Caco-2 (cell line): ENCODE results near the gene RALGAPA2. TPM values are rescaled to one million over a fixed set of nuclear protein-coding genes. Genes with fewer than 3 reads are reported as not detected.

Source experiments
- BruUV-seq: library from RNA; stranded (reverse); fragments of 400-500 nt; replicated peaks from 2 replicates; lab custom pipeline; 2021; lab: Mats Ljungman, UMichigan
- CTCF ChIA-PET: fragments of 300-600 bp; sonication (Branson Sonifier 250); formaldehyde crosslinking; loops from one replicate; lab custom pipeline; 2022; ENCODE audit warnings: antibody characterized with exemption; lab: Charles Lee
- POLR2A ChIA-PET: fragments of 300-600 bp; sonication (Branson Sonifier 250); formaldehyde crosslinking; loops from one replicate; lab custom pipeline; 2022; ENCODE audit warnings: antibody characterized with exemption; lab: Charles Lee
- DNase-seq, 2 experiments: peaks; one replicate each; pipeline versions ENCODE4 v3.0.0 to v3.0.0-alpha.2; 2020 to 2022
- H3K27me3 ChIP-seq: replicated peaks from 2 replicates; pipeline ENCODE4 v1.6.0; 2011; ENCODE audit warnings: low read length; ENCODE audit not compliant: control insufficient read depth, insufficient read depth
- H3K36me3 ChIP-seq: 2 replicates; pipeline ENCODE4 v1.5.1; 2011; ENCODE audit warnings: low read length; ENCODE audit not compliant: control insufficient read depth, insufficient read depth
- H3K4me1 ChIP-seq: fragments of 250-450 bp; sonication (Bioruptor Pico); 2 replicates; pipeline ENCODE4 v1.5.1; 2020; ENCODE audit warnings: mild to moderate bottlenecking
- H3K4me3 ChIP-seq: 2 replicates; pipeline ENCODE4 v1.5.1; 2011; ENCODE audit warnings: low read depth, mild to moderate bottlenecking, control low read depth, low read length
- H3K9me3 ChIP-seq: fragments of 250-450 bp; sonication (Bioruptor Pico); 2 replicates; pipeline ENCODE4 v1.5.1; 2020; ENCODE audit warnings: mild to moderate bottlenecking, moderate library complexity
- H3K27ac Mint-ChIP-seq: one replicate; pipeline ENCODE4 v1.8.0; 2022; ENCODE audit warnings: mixed read lengths; ENCODE audit not compliant: unreplicated experiment
- H3K27me3 Mint-ChIP-seq: one replicate; pipeline ENCODE4 v1.8.0; 2022; ENCODE audit warnings: mixed read lengths; ENCODE audit not compliant: insufficient read depth, unreplicated experiment
- H3K36me3 Mint-ChIP-seq: one replicate; pipeline ENCODE4 v1.8.0; 2022; ENCODE audit warnings: mild to moderate bottlenecking, mixed read lengths; ENCODE audit not compliant: insufficient read depth, unreplicated experiment
- H3K4me1 Mint-ChIP-seq: one replicate; pipeline ENCODE4 v1.8.0; 2022; ENCODE audit warnings: low read depth, mixed read lengths; ENCODE audit not compliant: unreplicated experiment
- H3K4me3 Mint-ChIP-seq: one replicate; pipeline ENCODE4 v1.8.0; 2022; ENCODE audit warnings: mild to moderate bottlenecking, moderate library complexity, mixed read lengths; ENCODE audit not compliant: unreplicated experiment
- H3K9me3 Mint-ChIP-seq: one replicate; pipeline ENCODE4 v1.8.0; 2022; ENCODE audit warnings: mixed read lengths; ENCODE audit not compliant: unreplicated experiment
- CTCF ChIP-seq, 2 experiments: fragments of 200-600 bp in 1 of 2; IDR thresholded peaks; 1 replicate in 1 of 2; 2 replicates in 1 of 2; pipeline versions ENCODE4 v1.5.1 to v1.8.0; 2011 to 2022; ENCODE audit warnings: antibody characterized with exemption in 1 of 2, control low read depth in 1 of 2, inconsistent platforms in 1 of 2, low read depth in 1 of 2, low read length in 1 of 2, mild to moderate bottlenecking in 1 of 2, moderate library complexity in 1 of 2; ENCODE audit not compliant: insufficient read depth in 1 of 2, severe bottlenecking in 1 of 2, unreplicated experiment in 1 of 2
- intact Hi-C: fragments of 100-400 bp; cut with micrococcal nuclease; formaldehyde crosslinking; loops from one replicate; pipeline ENCODE4 v1.10.0; 2022; ENCODE audit not compliant: unreplicated experiment
- total RNA-seq: library from RNA; stranded (reverse); gene quantifications from 2 replicates; pipeline ENCODE4 v1.2.3, GENCODE V29; 2022

Gene RALGAPA2
- total RNA-seq, 1 experiment from 2014 or later, result 17.3 TPM

DNA sequence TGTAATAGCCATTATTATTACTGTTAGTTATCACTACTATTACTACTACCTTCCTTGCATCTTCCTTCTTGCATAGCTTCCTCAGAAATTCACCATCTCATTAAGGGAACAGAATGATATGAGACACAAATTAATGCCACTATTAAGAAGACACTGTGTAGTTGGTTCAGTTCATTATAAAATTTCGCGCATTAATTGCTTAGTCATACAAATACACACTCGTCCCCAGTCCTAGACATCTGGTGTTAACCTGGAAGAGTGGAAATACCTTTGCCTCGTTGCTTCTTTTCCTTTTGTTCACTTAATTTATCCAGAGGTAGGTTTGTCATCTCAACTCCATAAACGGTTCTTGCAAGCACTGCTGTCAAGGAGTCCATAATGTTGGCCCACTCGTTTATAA, 107.5 kb downstream of the RALGAPA2 start:
- no peaks in the 10 kb centered on the region for H3K36me3 ChIP-seq
- H3K27me3 ChIP-seq, result no peaks in the 10 kb centered on the region
- DNase-seq, result no peak
- POLR2A ChIA-PET, result no interaction called here
- no peaks in the 10 kb centered on the region for H3K9me3 ChIP-seq
- no peak overlapping the region for H3K27ac Mint-ChIP-seq
- CTCF ChIA-PET, result no interaction called here
- BruUV-seq, result no TSS peak
- H3K4me1 Mint-ChIP-seq, result no peaks in the 10 kb centered on the region
- no peak for TF ChIP-seq CTCF (IDR thresholded peaks at IDR 0.05; ENCODE audit: insufficient read depth in 1 of 2, low read depth in 1 of 2, low read length in 1 of 2, severe bottlenecking in 1 of 2, unreplicated experiment in 1 of 2)
- H3K9me3 Mint-ChIP-seq, result no peaks in the 10 kb centered on the region
- H3K4me3 Mint-ChIP-seq, result no peak overlapping the region
- H3K27me3 Mint-ChIP-seq, result no peaks in the 10 kb centered on the region
- intact Hi-C loops, result no loop called here
- no peak overlapping the region for H3K4me3 ChIP-seq
- no peaks in the 10 kb centered on the region for H3K36me3 Mint-ChIP-seq
- H3K4me1 ChIP-seq, result peaks cover 5% of the 10 kb centered on the region; the same call in 1 of the 2 replicates

GRCh38 chr20:20604357-20604756, 108.1 kb downstream of the RALGAPA2 start:
- Mint-ChIP-seq H3K9me3 (no peaks in the 10 kb centered on the region), H3K4me3 (no peak overlapping the region), H3K4me1 (no peaks in the 10 kb centered on the region), H3K27me3 (no peaks in the 10 kb centered on the region), H3K27ac (no peak overlapping the region), H3K36me3 (no peaks in the 10 kb centered on the region)
- H3K4me3 ChIP-seq, result no peak overlapping the region
- intact Hi-C loops, result no loop called here
- H3K4me1 ChIP-seq, result peaks cover 5% of the 10 kb centered on the region; the same call in 1 of the 2 replicates
- DNase-seq, result no peak
- ChIA-PET POLR2A (no interaction called here), CTCF (no interaction called here)
- H3K9me3 ChIP-seq, result no peaks in the 10 kb centered on the region
- H3K36me3 ChIP-seq, result no peaks in the 10 kb centered on the region
- no peak for TF ChIP-seq CTCF (IDR thresholded peaks at IDR 0.05; ENCODE audit: insufficient read depth in 1 of 2, low read depth in 1 of 2, low read length in 1 of 2, severe bottlenecking in 1 of 2, unreplicated experiment in 1 of 2)
- BruUV-seq, result no TSS peak
- H3K27me3 ChIP-seq, result no peaks in the 10 kb centered on the region

DNA sequence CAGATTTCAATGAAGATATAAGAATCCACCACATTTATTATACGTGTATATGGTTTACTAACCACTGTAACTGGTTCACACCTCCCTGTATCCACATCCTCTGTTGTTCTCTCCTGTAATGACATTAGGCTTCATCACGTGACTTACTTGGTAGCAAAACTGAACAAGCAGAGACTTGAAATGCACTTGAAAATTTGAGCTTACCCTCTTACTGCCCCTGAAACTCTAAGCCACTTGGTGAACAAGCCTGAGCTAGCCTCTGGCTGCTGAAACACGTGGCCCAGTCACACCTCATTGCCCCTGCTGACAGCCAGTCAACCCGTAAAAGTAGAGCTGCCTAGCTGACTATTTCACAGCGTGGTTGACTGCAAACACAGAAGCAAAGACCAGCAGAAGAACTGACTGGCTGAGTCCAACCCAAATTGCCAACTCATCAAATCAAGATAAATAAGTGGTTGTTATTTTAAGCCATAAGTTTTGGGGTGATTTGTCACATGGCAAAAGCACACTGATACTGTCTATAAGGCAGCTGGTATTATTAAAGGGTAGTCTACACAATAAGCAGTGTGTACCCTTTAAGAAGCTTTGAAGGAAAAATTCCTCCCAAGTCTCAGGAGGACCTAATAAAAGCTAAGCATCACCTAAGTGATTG, 109.0 kb downstream of the RALGAPA2 start:
- no peaks in the 10 kb centered on the region for H3K36me3 Mint-ChIP-seq
- H3K4me1 Mint-ChIP-seq, result no peaks in the 10 kb centered on the region
- no peak overlapping the region for H3K4me3 Mint-ChIP-seq
- no peak overlapping the region for H3K27ac Mint-ChIP-seq
- no peak overlapping the region for H3K4me3 ChIP-seq
- H3K27me3 ChIP-seq, result no peaks in the 10 kb centered on the region
- TF ChIP-seq CTCF (IDR thresholded peaks at IDR 0.05; ENCODE audit: insufficient read depth in 1 of 2, low read depth in 1 of 2, low read length in 1 of 2, severe bottlenecking in 1 of 2, unreplicated experiment in 1 of 2), result no peak
- no peaks in the 10 kb centered on the region for H3K36me3 ChIP-seq
- intact Hi-C loops, result no loop called here
- DNase-seq, result no peak
- no peaks in the 10 kb centered on the region for H3K27me3 Mint-ChIP-seq
- no peaks in the 10 kb centered on the region for H3K9me3 ChIP-seq
- peaks cover 5% of the 10 kb centered on the region; the same call in 1 of the 2 replicates for H3K4me1 ChIP-seq
- POLR2A ChIA-PET, result no interaction called here
- BruUV-seq, result no TSS peak
- H3K9me3 Mint-ChIP-seq, result no peaks in the 10 kb centered on the region
- CTCF ChIA-PET, result no interaction called here
